Ascending aorta (tissue), 2 donors: ENCODE measurements around the gene SMTN. TPM values are rescaled to one million over a fixed set of nuclear protein-coding genes. Genes with fewer than 3 reads are reported as not detected.
A peak's percentile ranks its signal among the peaks of the same experiment; 100 is the strongest.

Experiments used
- DNase-seq, 2 donors: peaks; one replicate each; pipeline ENCODE4 v3.0.0-alpha.2; 2019; ENCODE audit warnings: low spot score in 2 of 2
- H3K27ac ChIP-seq, 2 donors: fragments of 200-600 bp; sonication (generic); one replicate each; pipeline ENCODE4 v1.5.1; 2016 to 2017; ENCODE audit warnings: mild to moderate bottlenecking in 1 of 2
- H3K27me3 ChIP-seq: fragments of 200-600 bp; sonication (generic); one replicate; pipeline ENCODE4 v1.5.1; 2017
- H3K36me3 ChIP-seq, 2 donors: fragments of 200-600 bp; sonication (generic); one replicate each; pipeline ENCODE4 v1.5.1; 2016
- H3K4me1 ChIP-seq, 2 donors: fragments of 200-600 bp; sonication (generic); one replicate each; pipeline ENCODE4 v1.5.1; 2016 to 2017; ENCODE audit warnings: mild to moderate bottlenecking in 1 of 2
- H3K4me3 ChIP-seq, 2 donors: fragments of 200-600 bp; sonication (generic); one replicate each; pipeline ENCODE4 v1.5.1; 2016 to 2017; ENCODE audit warnings: mild to moderate bottlenecking in 1 of 2
- H3K9me3 ChIP-seq, 2 donors: fragments of 200-600 bp; sonication (generic); one replicate each; pipeline ENCODE4 v1.5.1; 2016
- CTCF ChIP-seq, 3 experiments: fragments of 200-600 bp in 2 of 3; fragments of 450-650 bp in 1 of 3; sonication (generic) in 2 of 3; IDR thresholded peaks; one replicate each; pipeline ENCODE4 v1.5.1; 2016 to 2019; ENCODE audit warnings: antibody characterized with exemption in 3 of 3, mild to moderate bottlenecking in 1 of 3, moderate library complexity in 1 of 3
- intact Hi-C: fragments of 100-400 bp; cut with DNase I; formaldehyde crosslinking; loops from one replicate; pipeline ENCODE4 v1.15.1; 2023
- total RNA-seq: library from RNA; depleted of rRNA; stranded (reverse); fragments of >200 nt; gene quantifications from one replicate; pipeline ENCODE4 v1.1.0, GENCODE V29; 2016

The SMTN gene
- total RNA-seq, 1 donor from 2014 or later: 671 TPM

GRCh38 chr22:31098632-31099110 lies 17.6 kb downstream of the SMTN start:
- H3K27ac ChIP-seq: peak overlapping the region; percentile 98 to 99

DNA sequence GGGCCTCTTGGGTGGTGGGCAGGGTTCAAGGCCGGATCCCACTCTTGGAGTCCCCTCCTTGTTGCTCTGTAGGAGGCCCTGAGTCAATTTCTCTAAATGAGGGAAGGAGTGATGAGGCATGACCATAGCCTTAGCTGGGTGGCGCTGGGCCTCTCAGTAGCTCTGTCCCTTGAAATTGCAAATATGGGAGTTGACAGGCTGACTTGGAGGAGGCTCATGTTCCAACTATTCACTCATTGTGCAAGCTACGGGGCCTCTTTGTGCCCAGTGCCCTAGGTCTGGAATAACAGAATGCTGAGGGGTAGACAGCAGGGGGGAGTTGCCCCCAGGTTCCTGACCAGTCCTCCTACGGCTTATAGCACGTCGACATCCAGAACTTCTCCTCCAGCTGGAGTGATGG lies 18.3 kb downstream of the SMTN start:
- TF ChIP-seq CTCF (IDR thresholded peaks at IDR 0.05): no peak
- H3K9me3 ChIP-seq: no peaks in the 10 kb centered on the region
- no peaks in the 10 kb centered on the region for H3K27me3 ChIP-seq
- DNase-seq: peak in 1 of 2 donors; percentile 76
- no peak overlapping the region for H3K4me3 ChIP-seq
- H3K36me3 ChIP-seq: peaks cover 71 to 76% of the 10 kb centered on the region in 2 donors
- H3K27ac ChIP-seq: peak overlapping the region; percentile 98 to 99
- peaks cover 9 to 74% of the 10 kb centered on the region in 2 donors for H3K4me1 ChIP-seq
- intact Hi-C loops: no loop called here

More at GRCh38 chr22:31098632-31099110, 17.6 kb downstream of the SMTN start:
- no peaks in the 10 kb centered on the region for H3K9me3 ChIP-seq
- no peak overlapping the region for H3K4me3 ChIP-seq
- DNase-seq: peak in 1 of 2 donors; percentile 78
- H3K4me1 ChIP-seq: peaks cover 16 to 75% of the 10 kb centered on the region in 2 donors
- TF ChIP-seq CTCF (IDR thresholded peaks at IDR 0.05): no peak
- intact Hi-C loops: no loop called here
- peaks cover 77 to 83% of the 10 kb centered on the region in 2 donors for H3K36me3 ChIP-seq
- no peaks in the 10 kb centered on the region for H3K27me3 ChIP-seq

GRCh38 chr22:31099841-31100761 lies 19.0 kb downstream of the SMTN start:
- no peaks in the 10 kb centered on the region for H3K27me3 ChIP-seq
- no peak for DNase-seq
- no peak for TF ChIP-seq CTCF (IDR thresholded peaks at IDR 0.05)
- intact Hi-C loops: loop anchor here (10.0 kb wide), 1 partner anchor 675 kb away; the partner anchor contains the start of gene MTFP1
- peaks cover 9 to 81% of the 10 kb centered on the region in 2 donors for H3K4me1 ChIP-seq
- H3K27ac ChIP-seq: peak overlapping the region; percentile 98 to 99
- peaks cover 71 to 75% of the 10 kb centered on the region in 2 donors for H3K36me3 ChIP-seq
- no peaks in the 10 kb centered on the region for H3K9me3 ChIP-seq
- H3K4me3 ChIP-seq: no peak overlapping the region

- peaks cover 9 to 83% of the 10 kb centered on the region in 2 donors for H3K4me1 ChIP-seq
- peaks cover 68 to 72% of the 10 kb centered on the region in 2 donors for H3K36me3 ChIP-seq
Measured at GRCh38 chr22:31100762-31101525, 19.8 kb downstream of the SMTN start.

More at GRCh38 chr22:31100762-31101525, 19.8 kb downstream of the SMTN start:
- Histone ChIP-seq H3K9me3 (no peaks in the 10 kb centered on the region), H3K27ac (peak overlapping the region; percentile 98 to 99), H3K4me3 (no peak overlapping the region), H3K27me3 (no peaks in the 10 kb centered on the region)
- DNase-seq: no peak
- TF ChIP-seq CTCF (IDR thresholded peaks at IDR 0.05): no peak
- intact Hi-C loops: loop anchor here (10.0 kb wide), 1 partner anchor 676 kb away; the partner anchor contains the start of gene MTFP1
